Keratinocyte (primary cell): ENCODE data around the gene HMCES. TPM values are rescaled to one million over a fixed set of nuclear protein-coding genes. Genes with fewer than 3 reads are reported as not detected.
A peak's percentile ranks its signal among the peaks of the same experiment; 100 is the strongest.

Experiments
- DNase-seq: peaks from one replicate; pipeline ENCODE4 v3.0.0-alpha.2; 2011; ENCODE audit warnings: low read depth, missing footprints, low spot score
- FAIRE-seq: peaks from 2 replicates; lab custom pipeline; 2011; peaks lifted over from hg19 to GRCh38; lab: Jason Lieb, UNC
- H2AFZ ChIP-seq: 2 replicates; pipeline ENCODE4 v1.6.0; 2012; ENCODE audit warnings: low read length, control low read depth, inconsistent platforms; ENCODE audit not compliant: control insufficient read depth
- H3K27ac ChIP-seq: 2 replicates; pipeline ENCODE4 v1.5.1; 2011; ENCODE audit warnings: low read length; ENCODE audit not compliant: control insufficient read depth, insufficient read depth
- H3K27me3 ChIP-seq: 3 replicates; pipeline ENCODE4 v1.6.0; 2011; ENCODE audit warnings: low read length; ENCODE audit not compliant: control insufficient read depth, insufficient read depth; ENCODE audit errors: extremely low read depth
- H3K36me3 ChIP-seq, 2 experiments: 2 replicates in 1 of 2; 3 replicates in 1 of 2; pipeline ENCODE4 v1.5.1; 2011; ENCODE audit warnings: low read length in 2 of 2, mild to moderate bottlenecking in 1 of 2; ENCODE audit not compliant: control insufficient read depth in 2 of 2, insufficient read depth in 2 of 2; ENCODE audit errors: extremely low read depth in 1 of 2
- H3K4me1 ChIP-seq: 3 replicates; pipeline ENCODE4 v1.5.1; 2011; ENCODE audit warnings: low read length; ENCODE audit not compliant: control insufficient read depth, insufficient read depth; ENCODE audit errors: extremely low read depth
- H3K4me2 ChIP-seq: 3 replicates; pipeline ENCODE4 v1.6.0; 2011; ENCODE audit warnings: low read depth, low read length; ENCODE audit not compliant: control insufficient read depth, insufficient read depth; ENCODE audit errors: extremely low read depth
- H3K4me3 ChIP-seq, 3 experiments: fragments of 200-600 bp in 1 of 3; sonication (generic) in 1 of 3; 2 replicates in 2 of 3; 3 replicates in 1 of 3; pipeline ENCODE4 v1.5.1; 2011 to 2016; ENCODE audit warnings: low read length in 3 of 3, mild to moderate bottlenecking in 3 of 3, control low read depth in 2 of 3, inconsistent platforms in 1 of 3, low read depth in 1 of 3, mixed read lengths in 1 of 3, mixed run types in 1 of 3, moderate library complexity in 1 of 3; ENCODE audit not compliant: control insufficient read depth in 2 of 3, insufficient read depth in 2 of 3; ENCODE audit errors: extremely low read depth in 1 of 3
- H3K79me2 ChIP-seq: 2 replicates; pipeline ENCODE4 v1.6.0; 2012; ENCODE audit warnings: low read length; ENCODE audit not compliant: control insufficient read depth, insufficient read depth
- H3K9ac ChIP-seq: 3 replicates; pipeline ENCODE4 v1.6.0; 2011; ENCODE audit warnings: low read length; ENCODE audit not compliant: control insufficient read depth, insufficient read depth; ENCODE audit errors: extremely low read depth
- H3K9me1 ChIP-seq: 3 replicates; pipeline ENCODE4 v1.6.0; 2011; ENCODE audit warnings: low read length; ENCODE audit not compliant: control insufficient read depth, insufficient read depth; ENCODE audit errors: extremely low read depth
- H3K9me3 ChIP-seq: 2 replicates; pipeline ENCODE4 v1.5.1; 2012; ENCODE audit warnings: low read depth, low read length; ENCODE audit not compliant: control insufficient read depth
- H4K20me1 ChIP-seq: 3 replicates; pipeline ENCODE4 v1.6.0; 2011; ENCODE audit warnings: low read length; ENCODE audit not compliant: control insufficient read depth, insufficient read depth; ENCODE audit errors: extremely low read depth
- EZH2 ChIP-seq: IDR thresholded peaks from one replicate; pipeline ENCODE4 v1.6.1; 2012; ENCODE audit warnings: inconsistent platforms, mild to moderate bottlenecking, low read length, moderate library complexity
- dilution Hi-C: fragments of 300-500 bp; cut with MboI; formaldehyde crosslinking; loops from one replicate; pipeline ENCODE4 v1.7.0; 2020; ENCODE audit warnings: low sequenced_read_pairs; ENCODE audit not compliant: extremely low pct_ligation_motif_present
- polyA plus RNA-seq, 5 experiments: library from polyadenylated mRNA; depleted of rRNA in 3 of 5; stranded (reverse) in 3 of 5; stranded (forward) in 1 of 5; unstranded in 1 of 5; fragments of >200 nt; gene quantifications; 1 replicate in 1 of 5; 2 replicates in 3 of 5; 3 replicates in 1 of 5; pipeline versions ENCODE4 v1.2.1 to v1.2.3, GENCODE V29; 2011 to 2012; ENCODE audit warnings: missing spikeins in 2 of 5, low read depth in 1 of 5, low replicate concordance in 1 of 5
- TF ChIP-seq, protein P1 (sequence below), 3 experiments: IDR thresholded peaks in 1 of 3; conservative IDR thresholded peaks in 1 of 3; optimal IDR thresholded peaks in 1 of 3; 2 replicates in 2 of 3; 3 replicates in 1 of 3; pipeline versions ENCODE3 to v1.5.1; 2011; ENCODE audit warnings: low read length in 3 of 3, mild to moderate bottlenecking in 3 of 3, moderate library complexity in 2 of 3, control low read depth in 1 of 3, inconsistent platforms in 1 of 3; ENCODE audit not compliant: insufficient read depth in 2 of 3; ENCODE audit errors: extremely low read depth in 1 of 3

Gene HMCES
- polyA plus RNA-seq, 1 donor (not counting 4 experiments of a cell fraction or from before 2014, with no cell fraction given): 54.6 TPM

GRCh38 chr3:129314386-129315222 is 35.9 kb downstream of the HMCES start:
- H3K79me2 ChIP-seq: no peaks in the 10 kb centered on the region
- no peaks in the 10 kb centered on the region for H3K27me3 ChIP-seq
- H2AFZ ChIP-seq: no peak overlapping the region
- H4K20me1 ChIP-seq: no peaks in the 10 kb centered on the region
- no peaks in the 10 kb centered on the region for H3K9me3 ChIP-seq
- no peak for DNase-seq
- H3K4me2 ChIP-seq: peak overlapping the region; percentile 91
- H3K27ac ChIP-seq: peak overlapping the region; percentile 77
- H3K4me1 ChIP-seq: peaks cover 38% of the 10 kb centered on the region
- H3K4me3 ChIP-seq: peak overlapping the region; percentile 45 to 90 (median 80)
- peak overlapping the region; percentile 93 for H3K9ac ChIP-seq
- dilution Hi-C loops: no loop called here
- H3K36me3 ChIP-seq: no peaks in the 10 kb centered on the region
- H3K9me1 ChIP-seq: no peaks in the 10 kb centered on the region
- no peak for FAIRE-seq
- TF ChIP-seq EZH2: no peak
- TF ChIP-seq, protein P1, sequence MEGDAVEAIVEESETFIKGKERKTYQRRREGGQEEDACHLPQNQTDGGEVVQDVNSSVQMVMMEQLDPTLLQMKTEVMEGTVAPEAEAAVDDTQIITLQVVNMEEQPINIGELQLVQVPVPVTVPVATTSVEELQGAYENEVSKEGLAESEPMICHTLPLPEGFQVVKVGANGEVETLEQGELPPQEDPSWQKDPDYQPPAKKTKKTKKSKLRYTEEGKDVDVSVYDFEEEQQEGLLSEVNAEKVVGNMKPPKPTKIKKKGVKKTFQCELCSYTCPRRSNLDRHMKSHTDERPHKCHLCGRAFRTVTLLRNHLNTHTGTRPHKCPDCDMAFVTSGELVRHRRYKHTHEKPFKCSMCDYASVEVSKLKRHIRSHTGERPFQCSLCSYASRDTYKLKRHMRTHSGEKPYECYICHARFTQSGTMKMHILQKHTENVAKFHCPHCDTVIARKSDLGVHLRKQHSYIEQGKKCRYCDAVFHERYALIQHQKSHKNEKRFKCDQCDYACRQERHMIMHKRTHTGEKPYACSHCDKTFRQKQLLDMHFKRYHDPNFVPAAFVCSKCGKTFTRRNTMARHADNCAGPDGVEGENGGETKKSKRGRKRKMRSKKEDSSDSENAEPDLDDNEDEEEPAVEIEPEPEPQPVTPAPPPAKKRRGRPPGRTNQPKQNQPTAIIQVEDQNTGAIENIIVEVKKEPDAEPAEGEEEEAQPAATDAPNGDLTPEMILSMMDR (optimal IDR thresholded peaks at IDR 0.05 in 1 of 3, IDR thresholded peaks at IDR 0.05 in 1 of 3, conservative IDR thresholded peaks at IDR 0.05 in 1 of 3; ENCODE audit: extremely low read depth in 1 of 3, insufficient read depth in 2 of 3, low read length in 3 of 3): no peak

GRCh38 chr3:129315223-129315997 is 36.7 kb downstream of the HMCES start:
- Histone ChIP-seq H3K27me3 (no peaks in the 10 kb centered on the region), H3K27ac (peak overlapping the region; percentile 77), H4K20me1 (no peaks in the 10 kb centered on the region), H3K9me1 (no peaks in the 10 kb centered on the region), H3K4me1 (peaks cover 30% of the 10 kb centered on the region), H3K4me3 (peak overlapping the region; percentile 45 to 90 (median 80)), H3K36me3 (no peaks in the 10 kb centered on the region), H3K9ac (peak overlapping the region; percentile 93), H2AFZ (peak overlapping the region; percentile 10), H3K79me2 (no peaks in the 10 kb centered on the region), H3K4me2 (peak overlapping the region; percentile 91), H3K9me3 (no peaks in the 10 kb centered on the region)
- DNase-seq: no peak
- dilution Hi-C loops: no loop called here
- FAIRE-seq: no peak
- no peak for TF ChIP-seq EZH2
- TF ChIP-seq, protein P1 (optimal IDR thresholded peaks at IDR 0.05 in 1 of 3, IDR thresholded peaks at IDR 0.05 in 1 of 3, conservative IDR thresholded peaks at IDR 0.05 in 1 of 3; ENCODE audit: extremely low read depth in 1 of 3, insufficient read depth in 2 of 3, low read length in 3 of 3): no peak
